Tibial nerve (tissue), 3 donors: ENCODE results near the gene ELF3.
A peak's percentile ranks its signal among the peaks of the same experiment; 100 is the strongest.

ENCODE experiments used
- CTCF ChIP-seq, 5 experiments: fragments of 200-600 bp in 3 of 5; fragments of 450-650 bp in 2 of 5; sonication (generic) in 3 of 5; IDR thresholded peaks; one replicate each; pipeline ENCODE4 v1.5.1; 2016 to 2019; ENCODE audit warnings: antibody characterized with exemption in 5 of 5, mild to moderate bottlenecking in 3 of 5, moderate library complexity in 2 of 5
- POLR2A ChIP-seq, 2 donors: fragments of 450-650 bp; IDR thresholded peaks; one replicate each; pipeline ENCODE4 v1.6.1; 2017; ENCODE audit warnings: antibody characterized with exemption in 2 of 2, mild to moderate bottlenecking in 2 of 2, moderate library complexity in 2 of 2

- TF ChIP-seq CTCF (IDR thresholded peaks at IDR 0.05), result peak in 4 of 5 experiments; percentile 18 to 57 (median 29)
- no peak for TF ChIP-seq POLR2A (IDR thresholded peaks at IDR 0.05)
These were observed 4.4 kb upstream of the ELF3 start for GRCh38 chr1:202005958-202006357.
